LNCAP (cell line): ENCODE results near the gene EFNA5.

Experiments used
- TF ChIP-seq, protein P1 (sequence below): fragments of 450-650 bp; IDR thresholded peaks from 2 replicates; pipeline ENCODE4 v1.5.1; 2017; ENCODE audit warnings: mild to moderate bottlenecking

Gene EFNA5

GRCh38 chr5:107404595-107405374 is 266.0 kb downstream of the EFNA5 start:
- TF ChIP-seq, protein P1, sequence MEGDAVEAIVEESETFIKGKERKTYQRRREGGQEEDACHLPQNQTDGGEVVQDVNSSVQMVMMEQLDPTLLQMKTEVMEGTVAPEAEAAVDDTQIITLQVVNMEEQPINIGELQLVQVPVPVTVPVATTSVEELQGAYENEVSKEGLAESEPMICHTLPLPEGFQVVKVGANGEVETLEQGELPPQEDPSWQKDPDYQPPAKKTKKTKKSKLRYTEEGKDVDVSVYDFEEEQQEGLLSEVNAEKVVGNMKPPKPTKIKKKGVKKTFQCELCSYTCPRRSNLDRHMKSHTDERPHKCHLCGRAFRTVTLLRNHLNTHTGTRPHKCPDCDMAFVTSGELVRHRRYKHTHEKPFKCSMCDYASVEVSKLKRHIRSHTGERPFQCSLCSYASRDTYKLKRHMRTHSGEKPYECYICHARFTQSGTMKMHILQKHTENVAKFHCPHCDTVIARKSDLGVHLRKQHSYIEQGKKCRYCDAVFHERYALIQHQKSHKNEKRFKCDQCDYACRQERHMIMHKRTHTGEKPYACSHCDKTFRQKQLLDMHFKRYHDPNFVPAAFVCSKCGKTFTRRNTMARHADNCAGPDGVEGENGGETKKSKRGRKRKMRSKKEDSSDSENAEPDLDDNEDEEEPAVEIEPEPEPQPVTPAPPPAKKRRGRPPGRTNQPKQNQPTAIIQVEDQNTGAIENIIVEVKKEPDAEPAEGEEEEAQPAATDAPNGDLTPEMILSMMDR, result no peak

DNA sequence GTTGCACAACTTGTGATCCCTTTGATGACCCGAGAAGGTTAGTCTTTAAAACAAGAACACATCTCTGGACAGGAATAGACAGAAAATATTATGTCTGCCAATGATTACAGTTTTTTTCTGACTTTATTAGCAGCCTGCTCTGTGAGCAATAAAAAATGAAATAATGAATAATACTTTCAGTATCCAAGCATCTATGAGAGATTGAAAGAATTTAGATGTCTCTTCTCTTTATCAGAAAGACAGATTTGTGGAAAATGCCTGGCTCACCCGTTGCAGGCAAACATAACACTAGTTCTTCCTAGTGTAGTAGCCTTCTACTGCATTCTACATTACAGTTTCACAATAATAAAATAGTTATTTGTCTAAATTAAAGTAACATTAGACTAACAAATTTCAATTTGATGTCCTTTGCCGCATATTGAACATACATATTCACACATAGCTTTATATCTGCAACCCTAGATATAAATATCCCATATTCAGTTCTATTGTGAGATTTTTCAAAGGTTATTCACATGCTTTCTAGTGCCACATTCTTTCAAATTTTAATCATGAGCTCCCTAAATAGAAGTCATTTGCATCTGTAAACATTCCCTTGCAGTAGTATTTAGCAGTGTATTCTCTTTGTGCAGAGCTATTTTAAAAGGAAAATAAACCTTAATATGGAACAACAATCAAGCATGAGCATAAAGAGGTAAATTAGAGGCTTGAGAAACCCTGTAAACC is 267.3 kb downstream of the EFNA5 start:
- TF ChIP-seq, protein P1, result no peak

GRCh38 chr5:107402434-107403227 is 268.1 kb downstream of the EFNA5 start:
- TF ChIP-seq, protein P1, result no peak

- TF ChIP-seq, protein P1, result no peak
These were observed 269.1 kb downstream of the EFNA5 start for GRCh38 chr5:107401470-107402122.

GRCh38 chr5:107400328-107400727 is 270.4 kb downstream of the EFNA5 start:
- TF ChIP-seq, protein P1, result no peak

- TF ChIP-seq, protein P1, result no peak
These were observed 272.0 kb downstream of the EFNA5 start for GRCh38 chr5:107398703-107399102.

GRCh38 chr5:107396351-107396690 is 274.4 kb downstream of the EFNA5 start:
- TF ChIP-seq, protein P1, result no peak
